Activated CD4-positive, alpha-beta T cell treated with anti-CD3 and anti-CD28 coated beads, Interleukin-2, amount 50 U/mL, for 24 hours (primary cell): ENCODE measurements around the gene CRYBB2.
"Not testable (repeated sequence)": the region's sequence is repeated elsewhere in the genome, so short reads cannot be mapped to it uniquely, and the experiment has no call there.

ENCODE experiments used
- DNase-seq, 2 donors: peaks; one replicate each; pipeline ENCODE4 v3.0.0-alpha.2; 2020; ENCODE audit warnings: low read depth in 1 of 2, low spot score in 1 of 2

Gene CRYBB2

GRCh38 chr22:25232301-25232700 lies 12.9 kb downstream of the CRYBB2 start:
- no peak for DNase-seq

GRCh38 chr22:25233706-25234105 lies 14.3 kb downstream of the CRYBB2 start:
- not testable (repeated sequence) for DNase-seq

- peak; percentile 43 to 54 for DNase-seq
Measured at GRCh38 chr22:25235547-25236290, 16.3 kb downstream of the CRYBB2 start.

GRCh38 chr22:25236417-25236816 lies 17.0 kb downstream of the CRYBB2 start:
- DNase-seq, result no peak

- DNase-seq, result no peak
Measured at GRCh38 chr22:25237503-25237902, 18.1 kb downstream of the CRYBB2 start.

GRCh38 chr22:25238058-25238457 lies 18.6 kb downstream of the CRYBB2 start:
- DNase-seq, result not testable (repeated sequence)

GRCh38 chr22:25255169-25255568 lies 35.7 kb downstream of the CRYBB2 start:
- DNase-seq, result not testable (repeated sequence)

GRCh38 chr22:25267567-25267966 lies 48.1 kb downstream of the CRYBB2 start:
- not testable (repeated sequence) for DNase-seq

- DNase-seq, result not testable (repeated sequence)
Measured at GRCh38 chr22:25268902-25269301, 49.5 kb downstream of the CRYBB2 start.

- not testable (repeated sequence) for DNase-seq
Measured at GRCh38 chr22:25270061-25270460, 50.6 kb downstream of the CRYBB2 start.

- not testable (repeated sequence) for DNase-seq
Measured at GRCh38 chr22:25273231-25273630, 53.8 kb downstream of the CRYBB2 start.

GRCh38 chr22:25273928-25274327 lies 54.5 kb downstream of the CRYBB2 start:
- not testable (repeated sequence) for DNase-seq

GRCh38 chr22:25280118-25280517 lies 60.7 kb downstream of the CRYBB2 start:
- DNase-seq, result not testable (repeated sequence)
